GM10266 (cell line): Measurements from ENCODE around the gene RTL1.

Experiments
- DNase-seq: peaks from one replicate; pipeline ENCODE4 v3.0.0; 2012; ENCODE audit errors: extremely low spot score
- TF ChIP-seq, protein P1 (sequence below): IDR thresholded peaks from 2 replicates; pipeline ENCODE4 v1.5.1; 2012; ENCODE audit warnings: mild to moderate bottlenecking, low read depth; ENCODE audit not compliant: control insufficient read depth, insufficient read depth; ENCODE audit errors: missing control alignments

Gene RTL1

DNA sequence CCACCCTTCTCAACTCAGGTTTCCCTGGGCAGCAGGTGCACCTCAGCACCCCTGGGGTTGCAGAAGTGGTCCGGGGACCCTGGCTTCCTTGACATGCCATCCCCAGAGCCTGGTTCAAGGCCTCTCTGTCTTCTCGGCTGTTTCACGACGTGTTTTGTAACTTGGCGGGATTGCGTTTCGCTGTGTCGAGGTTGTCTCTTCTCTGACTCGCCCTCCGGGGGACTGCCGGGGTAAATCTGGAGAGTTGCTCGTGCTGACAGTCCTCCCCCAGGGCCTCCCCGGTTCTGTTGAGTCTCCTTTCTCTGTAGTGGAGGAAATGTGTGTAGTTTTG is 52.0 kb downstream of the RTL1 start:
- no peak for DNase-seq
- TF ChIP-seq, protein P1, sequence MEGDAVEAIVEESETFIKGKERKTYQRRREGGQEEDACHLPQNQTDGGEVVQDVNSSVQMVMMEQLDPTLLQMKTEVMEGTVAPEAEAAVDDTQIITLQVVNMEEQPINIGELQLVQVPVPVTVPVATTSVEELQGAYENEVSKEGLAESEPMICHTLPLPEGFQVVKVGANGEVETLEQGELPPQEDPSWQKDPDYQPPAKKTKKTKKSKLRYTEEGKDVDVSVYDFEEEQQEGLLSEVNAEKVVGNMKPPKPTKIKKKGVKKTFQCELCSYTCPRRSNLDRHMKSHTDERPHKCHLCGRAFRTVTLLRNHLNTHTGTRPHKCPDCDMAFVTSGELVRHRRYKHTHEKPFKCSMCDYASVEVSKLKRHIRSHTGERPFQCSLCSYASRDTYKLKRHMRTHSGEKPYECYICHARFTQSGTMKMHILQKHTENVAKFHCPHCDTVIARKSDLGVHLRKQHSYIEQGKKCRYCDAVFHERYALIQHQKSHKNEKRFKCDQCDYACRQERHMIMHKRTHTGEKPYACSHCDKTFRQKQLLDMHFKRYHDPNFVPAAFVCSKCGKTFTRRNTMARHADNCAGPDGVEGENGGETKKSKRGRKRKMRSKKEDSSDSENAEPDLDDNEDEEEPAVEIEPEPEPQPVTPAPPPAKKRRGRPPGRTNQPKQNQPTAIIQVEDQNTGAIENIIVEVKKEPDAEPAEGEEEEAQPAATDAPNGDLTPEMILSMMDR, result no peak

DNA sequence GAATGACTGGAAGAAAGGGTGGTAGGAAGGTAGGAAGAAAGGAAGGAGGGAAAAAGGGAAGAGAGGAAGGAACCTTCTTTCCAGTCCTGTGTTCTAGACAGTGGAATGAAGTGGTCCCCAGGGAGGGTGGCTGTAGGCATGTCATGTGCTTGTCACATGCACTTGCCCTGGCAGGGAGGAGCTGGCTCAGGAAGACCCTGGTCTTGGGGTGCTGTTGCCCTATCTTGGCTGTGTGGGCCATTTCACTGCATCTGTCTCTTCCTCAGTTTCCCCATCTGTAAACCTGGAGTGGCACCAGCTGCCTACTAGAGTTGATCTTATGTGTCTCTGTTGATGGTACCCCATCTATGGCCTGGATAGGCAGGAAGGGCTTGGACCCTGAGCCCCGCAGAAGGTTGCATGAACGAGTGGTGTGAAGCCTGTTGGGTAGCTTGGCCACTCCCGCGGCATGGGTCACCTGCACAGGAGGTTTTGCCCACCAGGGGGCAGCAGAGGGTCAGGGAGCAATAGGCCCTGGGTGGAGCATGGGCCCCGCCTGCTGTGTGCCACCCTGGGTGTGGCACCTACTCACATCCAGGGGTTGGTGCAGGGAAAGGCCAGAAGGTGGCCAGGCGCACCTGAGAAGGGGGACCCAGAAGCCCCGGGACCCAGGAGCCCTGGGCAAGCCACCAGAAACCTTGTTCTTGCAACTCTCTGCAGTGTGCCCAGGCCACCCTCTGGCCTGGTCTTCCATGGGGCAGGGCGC is 52.5 kb downstream of the RTL1 start:
- TF ChIP-seq, protein P1, result peak; percentile 78
- peak; percentile 69 for DNase-seq

DNA sequence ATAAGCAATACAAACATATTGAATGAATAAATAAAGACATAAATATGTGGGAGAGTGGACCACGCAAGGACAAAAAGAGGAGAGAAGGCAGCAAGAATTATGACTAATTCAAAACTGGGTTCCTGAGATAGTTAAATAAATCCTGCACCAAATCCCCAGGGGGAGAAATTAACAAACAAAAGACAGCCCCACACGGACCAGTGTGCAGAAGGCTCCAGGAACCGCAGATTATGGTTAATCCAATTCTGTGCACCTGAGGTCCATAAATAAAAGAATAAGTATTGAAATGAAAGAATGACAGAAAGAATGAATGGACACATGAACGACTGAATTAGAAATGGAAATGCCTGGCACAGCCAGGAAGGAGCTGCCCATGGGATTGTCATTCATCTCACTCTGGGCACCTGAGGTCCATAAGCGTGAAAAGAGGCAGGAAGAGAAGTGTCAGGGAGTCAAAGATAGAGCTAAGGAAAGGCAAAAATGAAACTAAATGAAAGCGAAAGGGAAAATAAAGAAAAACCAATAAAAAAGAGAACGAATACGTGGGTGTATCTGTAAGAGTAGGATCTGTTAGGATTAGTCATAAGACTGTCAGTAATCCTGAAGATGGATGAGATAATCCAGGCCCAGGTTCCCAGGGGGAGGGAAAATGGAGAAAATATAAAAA is 54.3 kb downstream of the RTL1 start:
- DNase-seq, result no peak
- TF ChIP-seq, protein P1, result no peak

DNA sequence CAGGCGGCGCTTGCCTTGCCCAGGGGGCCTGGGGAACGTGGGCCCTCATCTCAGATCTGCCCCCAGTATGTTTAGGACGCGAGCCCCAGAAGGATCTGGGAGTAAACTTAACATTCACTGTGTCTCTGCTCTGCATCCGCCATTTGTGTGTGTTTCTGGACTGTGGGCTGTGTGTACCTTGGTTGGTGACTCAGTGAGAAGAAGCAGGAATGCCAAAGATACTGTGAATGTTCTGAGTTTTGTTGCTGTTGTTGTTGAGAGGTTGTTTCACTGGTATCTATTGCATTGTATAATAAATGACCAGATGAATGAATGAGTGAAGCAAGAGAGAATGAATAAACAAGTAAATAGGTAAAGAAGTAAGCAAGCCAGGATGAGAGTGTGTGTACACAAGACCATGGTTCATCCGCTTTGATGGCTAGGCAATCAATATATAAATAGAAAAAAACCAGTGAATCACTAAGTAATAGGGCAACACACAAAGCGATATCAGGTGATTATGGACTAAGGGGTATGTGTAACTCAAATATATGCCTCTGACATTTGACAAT is 57.1 kb downstream of the RTL1 start:
- DNase-seq, result no peak
- TF ChIP-seq, protein P1, result no peak

- DNase-seq, result no peak
These were observed 58.2 kb downstream of the RTL1 start for GRCh38 chr14:100845341-100845740.

GRCh38 chr14:100844846-100845245 is 58.7 kb downstream of the RTL1 start:
- no peak for DNase-seq
- TF ChIP-seq, protein P1, result no peak

More at GRCh38 chr14:100845341-100845740, 58.2 kb downstream of the RTL1 start:
- TF ChIP-seq, protein P1, result no peak

DNA sequence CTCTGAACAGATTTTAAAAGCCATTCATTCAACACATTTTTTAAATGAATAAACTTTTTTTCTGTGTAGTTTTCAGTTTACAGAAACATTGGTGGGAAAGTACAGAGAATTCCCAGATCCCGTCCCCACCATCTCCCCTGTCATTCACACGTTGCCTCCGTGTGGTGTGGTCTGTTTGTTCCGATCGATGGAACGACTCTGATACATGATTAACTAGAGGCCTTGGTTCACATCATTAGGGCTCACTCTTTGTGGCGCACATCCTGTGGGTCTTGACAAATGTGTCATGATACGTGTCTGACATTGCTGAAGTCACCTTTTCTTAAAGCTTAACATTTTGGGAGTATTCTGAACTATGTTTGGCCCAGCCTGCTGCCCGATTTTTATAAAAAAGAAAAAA is 59.1 kb downstream of the RTL1 start:
- no peak for DNase-seq
- TF ChIP-seq, protein P1, result no peak
